Hematopoietic multipotent progenitor cell treated with erythropoietin and hydrocortisone succinate and interleukin-3 and kit ligand, for 17 days (in vitro differentiated cells): Measurements from ENCODE around the gene GPR107.
"Not testable (repeated sequence)": the region's sequence is repeated elsewhere in the genome, so short reads cannot be mapped to it uniquely, and the experiment has no call there.

Source experiments
- DNase-seq: peaks from one replicate; pipeline ENCODE4 v3.0.0-alpha.2; 2015; ENCODE audit warnings: low spot score

Gene GPR107

DNA sequence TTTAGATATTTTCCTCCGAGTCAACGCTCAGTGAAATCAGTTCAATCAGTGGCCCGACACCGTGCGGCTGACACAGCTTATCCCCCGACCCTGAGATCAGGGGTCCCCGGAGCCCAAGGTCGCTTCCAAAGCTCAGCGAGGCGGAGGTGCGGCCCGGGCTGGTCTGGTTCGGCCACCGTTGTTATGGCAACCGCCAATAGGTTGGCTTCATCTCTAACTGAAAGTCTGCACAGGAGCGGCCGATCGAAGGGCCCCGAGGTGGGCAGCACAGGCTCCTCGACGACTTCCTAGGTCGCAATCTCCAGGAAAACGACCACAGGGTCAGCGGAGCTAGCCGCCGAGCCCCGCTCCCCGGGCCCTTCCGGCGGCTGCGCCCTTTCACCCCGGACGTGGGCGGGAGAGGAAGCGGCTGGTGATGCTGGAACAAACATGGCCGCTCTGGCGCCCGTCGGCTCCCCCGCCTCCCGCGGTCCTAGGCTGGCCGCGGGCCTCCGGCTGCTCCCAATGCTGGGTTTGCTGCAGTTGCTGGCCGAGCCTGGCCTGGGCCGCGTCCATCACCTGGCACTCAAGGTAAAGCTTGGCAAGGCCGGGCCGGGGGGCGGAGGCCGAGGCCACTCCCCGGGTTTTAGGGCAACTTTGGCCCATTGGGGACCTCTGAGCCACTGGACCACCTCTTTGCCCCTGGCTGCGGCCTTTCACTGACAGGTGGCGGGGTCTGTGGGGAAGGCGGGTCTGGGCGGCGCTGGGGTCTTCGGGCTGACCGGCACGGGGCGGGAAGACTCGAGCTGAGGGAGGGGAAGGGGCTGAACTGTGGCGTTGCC is at the start of gene GPR107:
Gene GPR107, plus strand, starts transcription at position 403 of the 821 bp plus-strand sequence. Its CDS starts 27 bp downstream, at position 430.
- DNase-seq = peak; percentile 64

DNA sequence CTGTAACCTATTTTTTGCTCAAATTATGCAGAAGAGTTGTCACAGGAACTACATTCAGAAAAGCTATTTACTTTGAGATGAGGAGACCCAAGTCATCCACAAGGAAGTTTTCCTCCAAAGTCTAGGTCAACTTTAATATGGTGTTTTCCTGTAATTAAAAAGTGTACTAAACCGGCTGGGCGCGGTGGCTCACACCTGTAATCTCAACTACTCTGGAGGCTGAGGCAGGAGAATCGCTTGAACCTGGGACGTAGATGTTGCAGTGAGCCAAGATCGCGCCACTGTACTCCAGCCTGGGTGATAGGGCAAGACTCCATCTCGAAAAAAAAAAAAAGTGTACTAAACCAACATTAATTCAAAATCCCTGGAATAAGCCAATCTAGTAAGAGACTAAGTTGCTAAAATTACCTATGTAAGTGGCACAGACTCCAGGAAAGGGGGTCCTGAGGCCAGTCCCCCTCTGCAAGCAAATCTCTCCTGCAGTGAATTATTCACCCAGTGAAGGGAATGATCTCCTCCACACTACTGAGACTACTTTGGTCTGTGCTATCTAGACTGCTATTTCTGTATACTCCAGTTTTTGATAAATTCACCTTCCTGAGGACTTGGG is 49.7 kb upstream of the GPR107 start:
- DNase-seq = no peak

DNA sequence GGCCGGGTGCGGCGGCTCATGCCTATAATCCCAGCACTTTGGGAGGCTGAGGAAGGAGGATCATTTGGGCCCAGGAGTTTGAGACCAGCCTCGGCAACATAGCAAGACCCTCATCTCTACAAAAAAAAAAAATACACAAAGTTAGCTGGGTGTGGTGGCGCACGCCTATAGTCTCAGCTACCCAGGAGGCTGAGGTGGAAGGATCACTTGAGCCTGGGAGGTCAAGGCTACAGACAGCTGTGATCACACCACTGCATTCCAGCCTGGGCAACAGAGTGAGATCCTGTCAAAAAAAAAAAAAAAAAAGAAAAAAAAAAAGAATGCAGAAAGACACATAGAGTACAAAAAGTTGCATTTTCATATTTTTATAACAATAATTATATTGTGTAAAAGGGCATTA is 46.8 kb upstream of the GPR107 start:
- DNase-seq = not testable (repeated sequence)

DNA sequence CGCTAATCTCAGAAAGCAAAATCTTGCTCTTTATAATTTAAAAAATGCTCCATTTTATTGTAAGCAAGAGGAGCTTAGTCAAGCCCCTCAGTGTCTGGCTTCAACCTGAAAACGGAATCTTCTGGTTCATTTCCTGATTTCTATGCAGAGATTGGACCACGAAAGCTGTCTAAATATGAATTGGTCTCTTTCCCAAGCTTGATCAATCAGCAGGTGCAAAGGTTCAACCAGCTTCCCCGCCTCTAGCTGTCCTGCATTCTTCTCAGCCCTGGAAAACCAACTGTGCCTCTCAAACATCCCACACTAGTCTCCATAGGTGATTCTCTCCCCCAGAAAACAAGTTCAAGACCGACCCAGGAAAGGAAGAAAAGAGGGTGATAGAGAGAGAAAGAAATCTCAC is 45.2 kb upstream of the GPR107 start:
- no peak for DNase-seq

DNA sequence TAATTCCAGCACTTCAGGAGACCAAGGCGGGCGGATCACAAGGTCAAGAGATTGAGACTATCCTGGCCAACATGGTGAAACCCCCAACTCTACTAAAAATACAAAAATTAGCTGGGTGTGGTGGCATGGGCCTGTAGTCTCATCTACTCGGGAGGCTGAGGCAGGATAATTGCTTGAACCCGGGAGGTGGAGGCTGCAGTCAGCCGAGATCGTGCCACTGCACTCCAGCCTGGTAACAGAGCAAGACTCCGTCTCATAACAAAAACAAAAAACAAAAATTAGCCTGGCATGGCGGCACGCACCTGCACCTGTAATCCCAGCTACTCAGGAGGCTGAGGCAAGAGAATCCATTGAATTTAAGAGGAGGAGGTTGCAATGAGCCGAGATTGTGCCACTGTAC is 44.2 kb upstream of the GPR107 start:
- not testable (repeated sequence) for DNase-seq

DNA sequence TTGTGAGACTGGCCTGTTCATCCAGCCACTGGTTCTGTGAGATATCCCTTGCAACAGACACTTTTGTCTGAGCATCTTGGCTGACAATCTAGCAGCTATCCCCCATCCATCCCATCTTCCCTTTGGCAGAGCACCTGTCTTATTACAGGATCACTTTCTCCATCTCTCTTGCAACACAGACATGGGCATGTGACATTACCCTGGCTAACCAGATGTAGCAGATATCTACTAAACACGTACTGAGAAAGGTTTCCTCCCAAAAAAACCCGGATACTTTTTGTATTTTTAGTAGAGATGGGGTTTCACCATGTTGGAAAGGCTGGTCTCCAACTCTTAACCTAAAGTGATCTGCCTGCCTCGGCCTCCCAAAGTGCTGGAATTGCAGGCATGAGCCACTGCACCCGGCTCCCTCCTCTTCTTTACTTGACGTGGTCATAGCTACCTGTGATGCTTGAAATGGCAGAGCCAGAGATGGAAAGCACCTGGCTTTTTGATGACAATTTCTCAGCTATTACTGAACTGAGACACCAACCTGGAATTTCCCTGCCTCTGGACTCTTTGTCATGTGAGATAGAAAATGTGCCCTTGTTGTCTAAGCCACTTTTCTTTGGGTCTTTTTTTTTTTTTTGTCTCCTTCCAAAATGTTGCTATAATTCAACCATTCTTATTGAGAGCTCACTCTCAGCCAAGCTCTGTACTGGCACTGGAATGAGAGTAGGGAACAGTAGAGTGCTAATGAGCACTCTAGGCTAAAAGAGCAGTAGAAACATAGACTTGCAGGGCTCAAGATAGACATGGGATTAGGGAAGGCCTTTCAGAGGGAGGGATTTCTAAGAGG is 43.3 kb upstream of the GPR107 start:
- DNase-seq = no peak

DNA sequence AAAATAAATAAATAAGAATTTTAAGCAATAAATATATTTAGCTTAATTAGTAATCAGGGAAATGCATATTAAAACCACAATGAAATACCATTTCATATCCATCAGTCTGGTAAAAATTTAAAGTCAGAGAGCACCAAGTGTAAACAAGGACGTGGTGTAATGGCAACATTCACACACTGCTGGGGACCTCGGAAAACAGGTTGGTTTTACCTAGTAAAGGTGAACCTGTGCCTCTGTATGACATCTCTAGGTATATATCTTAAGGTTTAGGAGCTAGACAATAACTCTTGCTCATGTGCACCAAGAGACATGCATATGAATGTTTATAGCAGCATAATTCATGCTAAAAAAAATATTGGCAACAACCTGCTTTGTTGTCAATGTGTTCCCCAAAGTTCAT is 40.4 kb upstream of the GPR107 start:
- DNase-seq = no peak

DNA sequence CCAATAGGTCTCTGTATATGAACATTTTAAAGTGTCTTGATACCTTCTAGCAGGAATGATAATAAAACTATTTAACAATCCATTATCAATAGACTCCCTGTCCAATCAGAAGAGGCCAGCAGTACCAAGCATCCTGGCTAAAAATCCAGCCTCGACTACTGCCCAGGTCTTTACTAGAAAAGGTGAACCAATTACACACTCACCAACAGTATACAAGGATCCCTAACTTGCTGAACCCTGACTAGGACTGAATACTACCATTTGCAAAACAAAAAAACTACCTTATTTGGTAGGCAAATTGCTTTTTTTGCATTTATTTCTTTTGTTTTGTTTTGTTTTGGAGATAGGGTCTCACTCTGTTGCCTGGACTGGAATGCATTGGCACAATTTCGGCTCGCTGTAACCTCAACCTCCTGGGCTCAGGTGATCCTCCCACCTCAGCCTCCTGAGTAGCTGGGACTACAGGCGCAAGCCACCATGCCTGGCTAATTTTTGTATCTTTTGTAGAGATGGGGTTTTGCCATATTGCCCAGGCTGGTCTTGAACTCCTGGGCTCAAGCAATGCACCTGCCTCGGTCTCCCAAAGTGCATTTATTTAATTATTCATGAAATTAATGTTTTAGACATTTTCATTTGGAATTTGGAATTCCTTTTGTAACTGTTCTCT is 38.2 kb upstream of the GPR107 start:
- DNase-seq = no peak

DNA sequence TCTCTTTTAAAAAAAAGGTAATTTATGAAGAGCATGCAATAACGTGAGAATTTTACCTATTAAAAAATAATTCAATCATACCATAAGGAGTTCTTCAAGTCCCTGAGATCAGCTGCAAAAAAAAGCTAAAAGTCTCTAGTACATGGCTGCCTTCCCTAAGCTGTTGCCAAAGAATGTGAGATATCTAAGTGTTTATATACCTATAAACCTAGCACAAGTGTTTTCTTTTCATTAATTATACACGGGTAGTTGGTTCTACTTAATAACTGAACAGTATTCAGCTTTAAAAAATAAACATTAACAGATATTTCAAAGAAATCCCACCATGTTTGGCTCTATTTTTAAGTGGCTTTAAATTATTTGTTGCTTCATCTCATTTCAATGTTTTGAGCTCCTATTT is 36.6 kb upstream of the GPR107 start:
- no peak for DNase-seq

DNA sequence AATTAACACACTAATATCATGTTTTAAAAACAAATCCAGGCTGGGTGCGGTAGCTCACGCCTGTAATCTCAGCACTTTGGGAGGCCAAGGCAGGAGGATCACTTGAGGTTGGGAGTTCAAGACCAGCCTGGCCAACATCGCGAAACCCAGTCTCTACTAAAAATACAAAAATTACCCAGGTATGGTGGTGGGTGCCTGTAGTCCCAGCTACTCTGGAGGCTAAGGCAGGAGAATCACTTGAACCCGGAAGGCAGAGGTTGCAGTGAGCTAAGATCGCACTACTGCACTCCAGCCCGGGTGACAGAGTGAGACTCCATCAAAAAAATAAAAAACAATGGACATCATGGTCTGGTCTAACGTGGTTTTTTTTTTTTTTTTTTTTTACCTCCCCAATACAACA is 36.2 kb upstream of the GPR107 start:
- not testable (repeated sequence) for DNase-seq

DNA sequence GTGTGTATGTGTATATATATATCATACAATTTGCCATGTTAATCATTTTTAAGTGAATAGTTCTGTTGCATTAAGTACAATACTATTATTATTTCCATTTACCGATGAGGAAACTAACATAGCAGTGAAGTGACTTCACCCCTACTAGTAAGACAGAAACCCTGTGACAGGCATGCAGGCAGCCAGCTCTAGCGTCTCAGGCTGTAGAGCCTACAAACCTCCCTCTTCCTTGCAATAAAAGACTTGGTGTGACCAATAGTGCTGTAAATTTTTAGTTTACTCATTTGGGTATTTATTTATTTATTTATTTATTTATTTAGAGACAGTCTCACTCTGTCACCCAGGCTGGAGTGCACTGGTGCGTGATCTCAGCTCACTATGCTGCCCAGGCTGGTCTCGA is 35.4 kb upstream of the GPR107 start:
- no peak for DNase-seq

DNA sequence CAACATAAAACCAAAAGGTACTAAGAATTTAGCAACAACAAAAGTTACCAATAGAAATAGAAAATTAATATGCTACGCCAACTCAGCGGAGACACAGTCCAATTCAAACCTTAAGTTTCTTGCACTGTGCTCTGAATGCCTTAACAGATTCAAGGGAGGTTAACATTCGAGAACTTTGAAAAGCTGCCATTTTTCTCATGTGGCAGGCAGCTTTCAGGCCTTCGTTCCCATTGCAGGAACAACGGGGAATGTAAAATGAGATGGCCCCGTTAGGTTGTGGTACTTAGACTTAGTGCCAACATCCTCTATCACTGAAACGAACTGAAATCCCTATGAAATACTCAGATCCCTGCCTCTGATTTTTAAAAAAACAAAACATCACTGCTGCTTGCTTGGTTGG is 33.1 kb upstream of the GPR107 start:
- no peak for DNase-seq

DNA sequence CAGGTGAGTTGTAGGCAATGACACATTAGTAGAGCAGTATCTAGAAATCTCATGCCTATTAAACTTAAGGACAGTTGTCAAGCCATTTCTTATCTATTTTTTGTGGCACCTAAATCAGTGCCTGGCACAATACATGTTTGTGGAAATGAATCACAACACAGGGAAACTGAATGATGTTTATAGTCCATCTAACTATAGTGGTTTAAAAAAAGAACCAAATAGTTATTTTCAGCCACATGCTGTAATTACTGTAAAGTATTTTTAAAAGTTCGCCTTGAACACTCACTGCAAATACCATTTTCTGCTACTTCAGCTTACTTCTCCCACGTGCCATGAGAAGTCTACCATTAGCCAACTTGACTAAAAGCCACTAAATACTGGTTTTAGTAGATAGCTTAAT is 32.6 kb upstream of the GPR107 start:
- DNase-seq = no peak

DNA sequence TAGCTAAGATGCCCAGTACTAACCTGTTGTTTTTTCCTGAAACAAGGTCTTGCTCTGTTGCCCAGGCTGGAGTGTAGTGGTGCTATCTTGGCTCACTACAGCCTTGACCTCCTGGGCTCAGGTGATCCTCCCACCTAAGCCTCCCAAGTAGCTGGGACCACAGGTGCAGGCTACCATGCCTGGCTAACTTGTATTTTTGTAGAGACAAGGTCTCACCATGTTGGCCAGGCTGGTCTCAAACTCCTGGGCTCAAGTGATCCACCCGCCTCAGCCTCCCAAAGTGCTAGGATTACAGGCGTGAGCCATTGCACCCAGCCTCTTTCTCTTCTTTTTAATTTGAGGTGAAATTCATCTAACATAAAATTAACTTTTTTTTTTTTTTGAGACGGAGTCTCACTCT is 31.9 kb upstream of the GPR107 start:
- DNase-seq = not testable (repeated sequence)

DNA sequence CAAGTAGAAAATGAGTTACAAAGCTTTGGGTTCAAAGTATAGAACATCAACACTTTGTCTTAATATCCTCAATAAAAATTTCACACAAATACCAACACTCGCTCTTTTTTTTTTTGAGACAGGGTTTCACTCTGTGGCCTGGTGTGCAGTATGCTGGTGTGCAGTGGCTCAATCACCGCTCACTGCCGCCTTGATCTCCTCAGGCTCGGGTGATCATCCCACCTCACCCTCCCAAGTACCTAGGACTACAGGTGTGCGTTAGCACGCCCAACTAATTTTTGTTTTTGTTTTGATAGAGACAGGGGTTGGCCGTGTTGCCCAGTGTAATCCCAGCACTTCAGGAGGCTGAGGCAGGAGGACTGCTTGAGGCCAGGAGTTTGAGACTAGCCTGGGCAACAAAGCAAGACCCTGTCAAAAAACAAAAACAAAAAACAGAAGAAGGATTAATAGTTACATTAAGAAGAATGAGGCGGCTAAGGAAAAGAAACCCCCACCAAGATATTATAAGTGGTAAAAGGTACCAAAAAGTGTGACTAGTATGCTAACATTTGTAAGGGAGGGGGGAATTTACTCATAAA is 31.1 kb upstream of the GPR107 start:
- no peak for DNase-seq

DNA sequence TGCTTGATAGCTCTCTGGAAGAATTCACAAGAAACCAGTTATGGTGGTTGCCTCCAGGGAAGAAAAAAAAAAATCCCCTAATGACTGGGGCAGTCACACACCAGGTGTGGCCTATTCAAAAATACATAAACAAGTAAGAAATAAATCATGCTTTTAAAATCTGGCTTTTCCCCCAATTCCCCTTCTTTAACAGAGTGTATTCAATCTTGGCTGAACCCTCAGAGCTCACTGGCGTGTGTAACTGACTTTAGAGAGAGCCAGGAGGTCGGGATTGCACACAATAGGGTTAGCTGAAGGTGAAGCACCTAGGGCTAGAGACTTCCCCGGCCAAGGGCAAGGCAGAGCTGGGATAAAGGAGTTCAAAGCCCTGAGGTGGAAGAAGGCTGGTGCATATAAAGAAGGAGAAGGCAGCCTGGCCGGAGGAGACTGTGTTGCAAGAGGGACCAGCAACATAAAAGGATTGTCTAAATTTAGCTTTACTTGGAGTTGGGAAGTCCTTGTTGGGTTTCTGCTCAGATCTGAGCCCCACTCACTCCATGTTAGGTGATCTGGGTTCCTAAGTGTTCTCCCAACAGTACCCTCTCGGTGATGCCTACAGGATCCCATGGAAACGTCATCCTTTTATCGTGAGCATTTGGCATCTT is 30.4 kb upstream of the GPR107 start:
- no peak for DNase-seq

DNA sequence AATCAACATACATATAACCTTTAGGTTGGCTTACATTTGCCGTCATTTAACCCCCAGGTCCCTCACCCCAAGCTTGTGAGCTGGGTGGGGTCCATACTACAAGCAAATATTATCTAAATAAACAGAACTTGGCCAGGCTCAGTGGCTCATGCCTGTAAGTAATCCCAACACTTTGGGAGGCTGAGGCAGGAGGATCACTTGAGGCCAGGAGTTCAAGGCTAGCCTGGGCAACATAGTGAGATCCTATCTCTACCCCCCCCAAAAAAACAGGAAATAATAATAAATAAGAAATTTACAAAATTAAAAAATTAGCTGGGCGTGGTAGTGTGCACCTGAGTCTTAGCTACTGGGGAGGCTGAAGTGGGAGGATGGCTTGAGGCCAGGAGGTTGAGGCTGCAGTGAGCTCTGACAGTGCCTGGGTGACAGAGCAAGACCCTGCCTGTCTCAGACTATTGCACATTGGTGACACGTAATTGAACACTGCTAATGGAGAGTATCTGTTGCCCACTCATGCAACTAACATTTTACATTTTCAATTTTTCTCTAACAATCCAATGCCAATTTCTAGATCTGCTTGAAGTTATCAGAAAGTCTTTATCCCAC is 29.6 kb upstream of the GPR107 start:
- no peak for DNase-seq

DNA sequence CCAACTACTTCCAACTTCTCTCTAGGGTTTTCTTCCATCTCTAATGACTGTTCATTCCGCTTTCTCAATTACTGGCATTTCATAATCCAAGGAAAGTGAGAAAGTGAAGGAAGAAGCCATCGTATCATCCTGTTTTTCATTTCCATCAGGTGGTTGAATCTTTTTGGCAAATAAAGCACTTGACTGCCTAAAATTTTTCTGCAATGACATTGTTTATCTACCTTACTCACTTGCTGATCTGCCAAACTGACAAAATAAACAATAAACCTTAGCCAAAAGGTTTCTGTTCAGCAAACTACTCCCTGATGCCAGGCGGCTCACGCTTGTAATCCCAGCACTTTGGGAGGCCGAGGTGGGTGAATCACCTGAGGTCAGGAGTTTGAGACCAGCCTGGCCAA is 29.1 kb upstream of the GPR107 start:
- DNase-seq = no peak

DNA sequence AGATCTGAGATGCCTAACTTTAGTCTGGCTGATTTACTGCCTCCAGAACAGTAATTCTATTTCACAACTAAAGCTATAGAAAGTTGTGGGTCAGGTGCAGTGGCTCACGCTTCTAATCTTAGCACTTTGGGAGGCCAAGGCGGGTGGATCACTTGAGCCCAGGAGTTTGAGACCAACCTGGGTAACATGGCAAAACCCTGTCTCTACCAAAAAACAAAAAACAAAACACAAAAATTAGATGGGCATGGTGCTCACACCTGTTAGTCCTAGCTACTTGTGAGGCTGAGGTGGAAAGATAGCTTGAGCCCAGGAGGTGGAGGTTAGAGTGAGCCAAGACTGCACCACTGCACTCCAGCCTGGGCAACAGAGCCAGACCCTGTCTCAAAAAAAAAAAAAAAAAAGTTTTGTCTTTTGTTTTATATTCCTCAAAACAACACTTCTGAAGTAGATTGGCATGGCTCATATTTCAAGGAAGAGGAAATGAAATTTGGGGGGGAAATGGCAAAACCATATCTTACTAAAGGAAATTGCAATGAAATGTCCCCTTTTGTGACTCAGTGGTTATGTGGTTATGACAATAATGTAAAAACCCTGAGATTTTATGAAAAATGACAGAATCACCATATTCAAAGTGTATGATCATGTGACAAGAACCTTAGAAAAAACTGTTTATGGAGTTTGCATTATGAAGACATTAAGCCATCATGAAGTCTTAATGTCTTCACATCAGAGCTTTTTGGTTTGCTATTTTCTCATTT is 26.9 kb upstream of the GPR107 start:
- no peak for DNase-seq
